SK-N-MC (cell line): ENCODE measurements around the gene DHRS4.
"Not testable (repeated sequence)": the region's sequence is repeated elsewhere in the genome, so short reads cannot be mapped to it uniquely, and the experiment has no call there.

Experiments used
- EZH2 ChIP-seq: fragments of 200-600 bp; sonication (generic); IDR thresholded peaks from one replicate; pipeline ENCODE4 v1.6.1; 2017; ENCODE audit warnings: antibody characterized with exemption
- FOXP2 ChIP-seq: optimal IDR thresholded peaks from 2 replicates; pipeline ENCODE3; 2011; ENCODE audit warnings: mild to moderate bottlenecking, moderate library complexity; ENCODE audit not compliant: insufficient read depth; ENCODE audit errors: extremely low read length, control extremely low read depth
- POLR2AphosphoS5 ChIP-seq: IDR thresholded peaks from 2 replicates; pipeline ENCODE4 v1.6.1; 2012; ENCODE audit warnings: mild to moderate bottlenecking, low read depth, low read length, borderline replicate concordance

DNA sequence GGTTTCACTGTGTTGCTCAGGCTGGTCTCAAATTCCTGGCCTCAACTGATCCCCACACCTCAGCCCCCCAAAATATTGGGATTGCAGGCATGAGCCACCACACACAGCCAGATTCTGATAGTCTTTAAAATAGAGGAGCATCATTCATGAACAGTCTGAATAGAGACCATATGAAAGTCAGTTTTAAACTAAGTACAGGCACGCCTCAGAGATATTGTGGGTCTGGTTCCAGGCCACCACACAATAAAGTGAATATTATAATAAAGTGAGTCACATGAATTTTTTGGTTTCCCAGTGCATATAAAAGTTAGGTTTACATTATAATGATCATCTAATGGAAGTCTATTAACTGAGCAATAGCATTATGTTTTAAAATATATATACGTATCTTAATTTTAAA, 8.1 kb downstream of the DHRS4 start:
- not testable (repeated sequence) for TF ChIP-seq EZH2, POLR2AphosphoS5, FOXP2
